ENCODE data around the gene CDH23. TPM values are rescaled to one million over a fixed set of nuclear protein-coding genes. Genes with fewer than 3 reads are reported as not detected.

Gene CDH23
- not detected in 2 replicates for total RNA-seq (2014; rRNA removed)
- Bru-seq, nascent RNA: percentile 3 among the genes with signal in this experiment
- BruChase-seq, experiment 1, labeled RNA remaining after a 6-hour chase: percentile 1 among the genes with signal in this experiment
- BruChase-seq, experiment 2, labeled RNA remaining after a 2-hour chase: percentile 1 among the genes with signal in this experiment
- long read RNA-seq, partial matches to known transcripts: 0 of 1 reads
- long read RNA-seq, other reads (novel, unspliced or antisense): 1 of 1 reads

DNA sequence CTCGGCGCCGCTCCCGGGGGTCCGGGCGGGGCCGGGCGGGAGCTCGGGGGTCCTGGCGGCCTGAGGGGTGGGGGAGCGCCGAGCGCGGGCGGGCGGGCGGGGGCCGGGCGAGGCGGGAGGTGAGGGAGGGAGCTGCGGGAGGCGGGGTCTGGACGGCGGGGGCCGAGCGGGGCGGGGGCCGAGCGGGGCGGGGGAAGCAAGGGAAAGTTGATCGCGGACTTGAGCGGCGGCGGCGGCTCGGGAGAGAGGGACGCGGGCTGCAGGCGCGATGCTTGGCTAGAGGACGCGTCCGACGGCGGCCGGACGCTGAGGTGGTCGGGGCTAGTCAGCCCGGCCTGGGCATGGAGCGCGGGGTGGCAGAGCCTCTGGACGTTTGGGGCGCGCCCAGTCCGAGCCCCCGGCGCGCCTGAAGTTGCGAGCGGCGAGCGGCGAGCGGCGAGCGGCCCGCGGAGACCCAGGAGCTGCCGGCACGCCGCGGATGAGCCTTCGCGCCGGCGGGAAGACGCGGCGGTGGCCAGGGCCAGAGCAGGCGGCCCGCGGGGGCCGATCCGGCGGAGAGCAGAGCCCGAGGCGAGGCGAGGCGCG, at the start of gene CDH23:
Gene CDH23 (plus strand): TSS at position 210 of the 585 bp plus-strand sequence. CDS start 42,912 bp downstream, outside the sequence.
- Histone ChIP-seq H3K36me3 (ENCODE audit: low read depth, low read length) (no peaks in the 10 kb centered on the region), H3F3A (ENCODE audit: low read length, unreplicated experiment) (no peaks in the 10 kb centered on the region), H3K27me3 (ENCODE audit: low read length) (peaks cover 22% of the 10 kb centered on the region), H3K27ac (ENCODE audit: low read length) (no peak within 1 kb of the TSS), H3K4me2 (ENCODE audit: low read length) (no peak within 1 kb of the TSS), H3K9ac (ENCODE audit: low read length) (no peak within 1 kb of the TSS), H2AFZ (ENCODE audit: low read length) (no peak within 1 kb of the TSS), H3K79me2 (ENCODE audit: low read length) (no peaks in the 10 kb centered on the region), H3K9me2 (replicated peaks; ENCODE audit: low read length) (no peaks in the 10 kb centered on the region), H3K4me3 (ENCODE audit: low read length) (no peak within 1 kb of the TSS), H3K9me3 (ENCODE audit: low read length) (no peaks in the 10 kb centered on the region), H4K20me1 (ENCODE audit: low read length) (no peaks in the 10 kb centered on the region), H3K4me1 (ENCODE audit: insufficient read depth, low read length) (no peaks in the 10 kb centered on the region)
- TF ChIP-seq CTCF (conservative IDR thresholded peaks at IDR 0.05; ENCODE audit: low read depth, low read length): no peak
- no peak for TF ChIP-seq EZH2phosphoT487 (IDR thresholded peaks at IDR 0.05; ENCODE audit: borderline replicate concordance, low read length)
- no peak for TF ChIP-seq EZH2 (IDR thresholded peaks at IDR 0.05; ENCODE audit: low read length, unreplicated experiment)
- ATAC-seq (no peak), DNase-seq (no peak)
- CTCF ChIA-PET: interaction anchor here (0.6 kb wide), 1 partner anchor 19 kb away, joined by 3 read pairs; no protein-coding TSS in a partner anchor
- intact Hi-C loops (cut with micrococcal nuclease): no loop called here
- no TSS peak for BruUV-seq (replicated peaks)
- POLR2A ChIA-PET (ENCODE audit: unreplicated experiment): no interaction called here

DNA sequence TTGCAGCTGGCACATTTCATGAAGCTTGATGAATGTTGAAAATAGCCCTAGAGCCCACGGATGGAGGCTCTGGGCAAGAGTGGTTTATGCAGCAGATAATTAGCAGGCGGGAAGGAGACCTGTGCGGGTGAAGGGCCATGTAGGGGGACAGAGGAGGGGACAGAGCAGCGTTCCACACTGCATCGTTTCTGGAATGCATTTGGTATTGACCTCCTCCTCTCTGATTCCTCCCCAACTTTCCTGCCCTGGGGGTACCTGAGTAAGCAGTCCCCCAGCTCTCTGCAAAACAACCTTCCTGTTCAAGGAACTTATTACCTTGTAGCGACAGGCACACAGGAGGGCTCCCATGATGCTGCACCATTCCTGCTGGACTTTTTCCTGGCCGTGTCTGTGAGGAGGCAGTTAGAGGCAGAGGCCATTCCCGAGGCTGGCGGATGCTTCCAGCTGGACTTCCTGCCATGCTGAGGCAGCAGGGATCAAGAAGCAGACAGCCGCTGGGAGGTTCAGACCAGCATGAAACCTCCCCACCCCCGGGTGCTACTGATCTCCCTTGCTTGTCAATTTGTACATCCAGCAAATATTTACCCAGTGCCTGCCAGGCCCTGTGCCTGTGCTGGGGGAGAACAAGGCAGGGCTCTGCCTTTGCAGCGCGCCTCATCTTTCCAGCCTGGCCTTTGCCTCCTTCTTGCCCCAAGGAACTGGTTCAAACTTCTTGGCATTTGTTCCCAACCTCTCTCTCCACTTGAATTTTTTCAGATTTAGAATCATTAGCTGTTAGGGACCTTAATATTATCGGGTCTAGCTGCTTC, 48.9 kb upstream of the CDH23 start:
- ChIA-PET POLR2A (ENCODE audit: unreplicated experiment) (no interaction called here), CTCF (no interaction called here)
- no peaks in the 10 kb centered on the region for H3K36me3 ChIP-seq (ENCODE audit: low read depth, low read length)
- no peak overlapping the region for H3K4me2 ChIP-seq (ENCODE audit: low read length)
- H3K9ac ChIP-seq (ENCODE audit: low read length): no peak overlapping the region
- no peak overlapping the region for H3K27ac ChIP-seq (ENCODE audit: low read length)
- H3K9me2 ChIP-seq (replicated peaks; ENCODE audit: low read length): no peaks in the 10 kb centered on the region
- TF ChIP-seq EZH2 (IDR thresholded peaks at IDR 0.05; ENCODE audit: low read length, unreplicated experiment): no peak
- no peak for TF ChIP-seq EZH2phosphoT487 (IDR thresholded peaks at IDR 0.05; ENCODE audit: borderline replicate concordance, low read length)
- no peak for TF ChIP-seq CTCF (conservative IDR thresholded peaks at IDR 0.05; ENCODE audit: low read depth, low read length)
- intact Hi-C loops (cut with micrococcal nuclease): no loop called here
- no peaks in the 10 kb centered on the region for H3K79me2 ChIP-seq (ENCODE audit: low read length)
- BruUV-seq (replicated peaks): no TSS peak
- H2AFZ ChIP-seq (ENCODE audit: low read length): no peak overlapping the region
- peaks cover 26% of the 10 kb centered on the region for H3K4me1 ChIP-seq (ENCODE audit: insufficient read depth, low read length)
- DNase-seq (peak; percentile 12), ATAC-seq (0 out of 2 replicates have a peak, but pooled peaks have one; percentile 15)
- H3K9me3 ChIP-seq (ENCODE audit: low read length): no peaks in the 10 kb centered on the region
- H3F3A ChIP-seq (ENCODE audit: low read length, unreplicated experiment): no peaks in the 10 kb centered on the region
- no peaks in the 10 kb centered on the region for H3K27me3 ChIP-seq (ENCODE audit: low read length)
- no peak overlapping the region for H3K4me3 ChIP-seq (ENCODE audit: low read length)
- no peaks in the 10 kb centered on the region for H4K20me1 ChIP-seq (ENCODE audit: low read length)
